HepG2 (cell line): ENCODE data around the gene TIRAP. TPM values are rescaled to one million over a fixed set of nuclear protein-coding genes. Genes with fewer than 3 reads are reported as not detected.

ENCODE experiments used
- ARNT2 ChIP-seq: sonication (generic); formaldehyde crosslinking; IDR thresholded peaks from 2 replicates; pipeline ENCODE4 v1.8.0; 2022; ENCODE audit warnings: mild to moderate bottlenecking, low read depth, missing genetic modification reagents, moderate library complexity
- FIP1L1 ChIP-seq: fragments of 200-400 bp; formaldehyde crosslinking; IDR thresholded peaks from 2 replicates; pipeline ENCODE4 v1.6.1; 2018; ENCODE audit warnings: low read depth, mild to moderate bottlenecking, low read length, moderate library complexity, borderline replicate concordance; ENCODE audit not compliant: insufficient read depth
- HMG20A ChIP-seq: IDR thresholded peaks from 2 replicates; pipeline ENCODE4 v1.6.1; 2016; ENCODE audit warnings: borderline replicate concordance
- IKZF1 ChIP-seq: fragments of 450-650 bp; IDR thresholded peaks from 2 replicates; pipeline ENCODE4 v1.7.1; 2016
- KLF13 ChIP-seq: sonication (generic); formaldehyde crosslinking; IDR thresholded peaks from 2 replicates; pipeline ENCODE4 v1.4.0; 2020; ENCODE audit warnings: mild to moderate bottlenecking, missing genetic modification reagents
- MAFK ChIP-seq, 2 experiments: IDR thresholded peaks in 1 of 2; conservative IDR thresholded peaks in 1 of 2; 2 replicates each; pipeline ENCODE4 v1.6.1; 2011; ENCODE audit warnings: improper control_type of control experiment in 2 of 2, low read length in 2 of 2
- MATR3 ChIP-seq: sonication (generic); formaldehyde crosslinking; IDR thresholded peaks from 2 replicates; pipeline ENCODE4 v1.4.0; 2020; ENCODE audit warnings: missing genetic modification reagents
- NFKBIZ ChIP-seq: IDR thresholded peaks from 2 replicates; pipeline ENCODE4 v1.6.1; 2018; ENCODE audit warnings: missing genetic modification reagents, missing compliant biosample characterization
- PHF20 ChIP-seq: sonication (generic); formaldehyde crosslinking; IDR thresholded peaks from 2 replicates; pipeline ENCODE4 v1.5.0; 2020; ENCODE audit warnings: mild to moderate bottlenecking, missing genetic modification reagents
- PHF5A ChIP-seq: IDR thresholded peaks from one replicate; pipeline ENCODE4 v1.6.1; 2018; ENCODE audit warnings: low read depth, missing genetic modification reagents; ENCODE audit not compliant: unreplicated experiment
- TCF7L2 ChIP-seq: IDR thresholded peaks from 2 replicates; pipeline ENCODE4 v1.6.1; 2011; ENCODE audit warnings: mild to moderate bottlenecking, low read depth, low read length, moderate library complexity
- ZNF136 ChIP-seq: sonication (generic); formaldehyde crosslinking; IDR thresholded peaks from 2 replicates; pipeline ENCODE4 v1.8.1; 2022; ENCODE audit warnings: low read depth, mild to moderate bottlenecking, moderate library complexity, missing genetic modification reagents
- polyA plus RNA-seq, 8 experiments: library from polyadenylated mRNA; depleted of rRNA in 3 of 8; stranded (reverse) in 7 of 8; unstranded in 1 of 8; fragments of >200 nt; fragmentation: Illumina TruSeq in 4 of 8; extraction: Trizol in 4 of 8; gene quantifications; 2 replicates each; pipeline versions ENCODE4 v1.2.1 to v1.2.3, GENCODE V29; 2011 to 2016; ENCODE audit warnings: low read depth in 4 of 8, missing spikeins in 1 of 8, mixed read lengths in 1 of 8; ENCODE audit not compliant: insufficient read depth in 1 of 8
- total RNA-seq, 5 experiments: library from RNA; depleted of rRNA; stranded (reverse); fragments of >200 nt; fragmentation: Illumina TruSeq; extraction: Trizol; gene quantifications; 2 replicates each; pipeline ENCODE4 v1.2.3, GENCODE V29; 2016; ENCODE audit warnings: low read depth in 1 of 5
- TF ChIP-seq, protein P1 (sequence below): sonication (generic); formaldehyde crosslinking; IDR thresholded peaks from 2 replicates; pipeline ENCODE4 v1.8.0; 2022; ENCODE audit warnings: missing genetic modification reagents, mild to moderate bottlenecking, inconsistent platforms, borderline replicate concordance
- TF ChIP-seq, protein P2 (sequence below): sonication (generic); formaldehyde crosslinking; IDR thresholded peaks from 2 replicates; pipeline ENCODE4 v1.4.0; 2020; ENCODE audit warnings: low read depth, missing genetic modification reagents
- TF ChIP-seq, protein P3 (sequence below): sonication (generic); formaldehyde crosslinking; IDR thresholded peaks from 2 replicates; pipeline ENCODE4 v1.4.0; 2020; ENCODE audit warnings: missing genetic modification reagents
- TF ChIP-seq, protein P4 (sequence below): sonication (generic); formaldehyde crosslinking; IDR thresholded peaks from 2 replicates; pipeline ENCODE4 v1.5.0; 2020; ENCODE audit warnings: mild to moderate bottlenecking, missing genetic modification reagents
- TF ChIP-seq, protein P5 (sequence below): sonication (generic); formaldehyde crosslinking; IDR thresholded peaks from 2 replicates; pipeline ENCODE4 v1.4.0; 2020; ENCODE audit warnings: low read depth, mild to moderate bottlenecking, missing genetic modification reagents

Gene TIRAP
- total and polyA plus RNA-seq, 2 of the 13 experiments (the other 11 are each of a cell fraction or from before 2014, with no cell fraction given): 5.4 to 5.7 TPM

DNA sequence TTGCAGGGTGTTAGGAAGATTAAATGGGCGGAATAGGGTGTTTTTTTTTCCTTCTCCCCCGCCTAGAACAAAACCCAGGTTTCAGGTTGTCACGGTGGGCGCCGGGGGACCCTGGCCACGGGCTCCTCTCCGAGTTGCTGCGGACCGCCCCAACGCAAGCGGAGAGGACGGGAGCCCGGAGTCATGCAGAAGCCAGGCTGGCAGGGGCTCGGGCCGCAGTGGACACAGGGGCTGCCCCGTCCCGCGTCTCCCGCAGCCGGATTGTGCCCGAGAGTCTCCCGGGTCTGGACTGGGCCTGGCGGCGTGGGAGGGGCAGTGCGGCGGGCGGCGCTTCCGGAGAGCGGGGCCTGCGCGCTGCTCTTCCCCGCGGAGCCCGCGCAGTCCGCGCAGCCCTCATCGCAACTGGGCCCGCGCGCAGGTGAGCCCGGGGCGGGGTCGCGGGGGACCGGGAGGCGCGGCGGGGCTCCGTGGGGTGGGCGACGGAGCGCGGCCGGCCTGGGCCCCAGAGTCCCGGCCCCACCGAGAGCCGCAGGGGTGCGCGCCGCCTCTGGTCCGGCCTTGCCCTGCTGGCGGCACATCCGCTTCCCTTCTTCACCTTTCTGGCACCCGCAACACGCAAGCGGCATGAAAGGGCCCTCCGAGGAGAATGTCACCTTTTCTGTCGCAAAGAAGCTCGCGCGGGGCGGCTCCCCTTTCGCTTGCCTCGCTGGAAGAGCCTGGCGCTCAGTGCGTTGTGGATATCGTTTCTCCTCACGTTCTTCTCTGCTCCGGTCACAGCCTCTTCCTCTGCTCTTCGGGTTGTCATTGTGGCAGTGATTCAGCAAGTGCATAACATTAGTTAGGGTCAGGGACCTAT is at the start of gene TIRAP (continued):
- TF ChIP-seq, protein P1, sequence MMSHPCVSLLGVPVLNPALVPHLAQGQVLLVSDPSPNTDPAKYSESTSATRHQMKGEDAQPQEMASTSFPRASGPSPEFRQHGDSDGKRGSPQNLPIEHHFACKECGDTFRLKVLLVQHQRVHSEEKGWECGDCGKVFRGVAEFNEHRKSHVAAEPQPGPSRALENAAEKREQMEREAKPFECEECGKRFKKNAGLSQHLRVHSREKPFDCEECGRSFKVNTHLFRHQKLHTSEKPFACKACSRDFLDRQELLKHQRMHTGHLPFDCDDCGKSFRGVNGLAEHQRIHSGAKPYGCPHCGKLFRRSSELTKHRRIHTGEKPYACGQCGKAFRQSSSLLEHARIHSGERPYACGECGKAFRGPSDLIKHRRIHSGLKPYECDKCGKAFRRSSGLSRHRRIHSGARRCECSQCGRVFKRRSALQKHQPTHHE: no peak
- TF ChIP-seq ZNF136 (CRISPR knock-in tag) (0 out of 2 replicates have a peak, but pooled peaks have one; percentile 39), PHF5A (CRISPR knock-in tag) (no peak), MATR3 (CRISPR knock-in tag) (no peak), MAFK (conservative IDR thresholded peaks at IDR 0.05 in 1 of 2, IDR thresholded peaks at IDR 0.05 in 1 of 2; ENCODE audit: low read length in 2 of 2) (no peak), PHF20 (CRISPR knock-in tag) (peak; percentile 79), FIP1L1 (no peak), KLF13 (CRISPR knock-in tag) (0 out of 2 replicates have a peak, but pooled peaks have one; percentile 60), NFKBIZ (CRISPR knock-in tag) (no peak), ARNT2 (CRISPR knock-in tag) (peak; percentile 81), TCF7L2 (no peak), HMG20A (CRISPR knock-in tag) (no peak; the same call in 1 of the 2 replicates), IKZF1 (no peak)
- TF ChIP-seq, protein P2, sequence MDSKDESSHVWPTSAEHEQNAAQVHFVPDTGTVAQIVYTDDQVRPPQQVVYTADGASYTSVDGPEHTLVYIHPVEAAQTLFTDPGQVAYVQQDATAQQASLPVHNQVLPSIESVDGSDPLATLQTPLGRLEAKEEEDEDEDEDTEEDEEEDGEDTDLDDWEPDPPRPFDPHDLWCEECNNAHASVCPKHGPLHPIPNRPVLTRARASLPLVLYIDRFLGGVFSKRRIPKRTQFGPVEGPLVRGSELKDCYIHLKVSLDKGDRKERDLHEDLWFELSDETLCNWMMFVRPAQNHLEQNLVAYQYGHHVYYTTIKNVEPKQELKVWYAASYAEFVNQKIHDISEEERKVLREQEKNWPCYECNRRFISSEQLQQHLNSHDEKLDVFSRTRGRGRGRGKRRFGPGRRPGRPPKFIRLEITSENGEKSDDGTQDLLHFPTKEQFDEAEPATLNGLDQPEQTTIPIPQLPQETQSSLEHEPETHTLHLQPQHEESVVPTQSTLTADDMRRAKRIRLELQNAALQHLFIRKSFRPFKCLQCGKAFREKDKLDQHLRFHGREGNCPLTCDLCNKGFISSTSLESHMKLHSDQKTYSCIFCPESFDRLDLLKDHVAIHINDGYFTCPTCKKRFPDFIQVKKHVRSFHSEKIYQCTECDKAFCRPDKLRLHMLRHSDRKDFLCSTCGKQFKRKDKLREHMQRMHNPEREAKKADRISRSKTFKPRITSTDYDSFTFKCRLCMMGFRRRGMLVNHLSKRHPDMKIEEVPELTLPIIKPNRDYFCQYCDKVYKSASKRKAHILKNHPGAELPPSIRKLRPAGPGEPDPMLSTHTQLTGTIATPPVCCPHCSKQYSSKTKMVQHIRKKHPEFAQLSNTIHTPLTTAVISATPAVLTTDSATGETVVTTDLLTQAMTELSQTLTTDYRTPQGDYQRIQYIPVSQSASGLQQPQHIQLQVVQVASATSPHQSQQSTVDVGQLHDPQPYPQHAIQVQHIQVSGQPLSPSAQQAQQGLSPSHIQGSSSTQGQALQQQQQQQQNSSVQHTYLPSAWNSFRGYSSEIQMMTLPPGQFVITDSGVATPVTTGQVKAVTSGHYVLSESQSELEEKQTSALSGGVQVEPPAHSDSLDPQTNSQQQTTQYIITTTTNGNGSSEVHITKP (CRISPR knock-in tag): 0 out of 2 replicates have a peak, but pooled peaks have one; percentile 26
- TF ChIP-seq, protein P3, sequence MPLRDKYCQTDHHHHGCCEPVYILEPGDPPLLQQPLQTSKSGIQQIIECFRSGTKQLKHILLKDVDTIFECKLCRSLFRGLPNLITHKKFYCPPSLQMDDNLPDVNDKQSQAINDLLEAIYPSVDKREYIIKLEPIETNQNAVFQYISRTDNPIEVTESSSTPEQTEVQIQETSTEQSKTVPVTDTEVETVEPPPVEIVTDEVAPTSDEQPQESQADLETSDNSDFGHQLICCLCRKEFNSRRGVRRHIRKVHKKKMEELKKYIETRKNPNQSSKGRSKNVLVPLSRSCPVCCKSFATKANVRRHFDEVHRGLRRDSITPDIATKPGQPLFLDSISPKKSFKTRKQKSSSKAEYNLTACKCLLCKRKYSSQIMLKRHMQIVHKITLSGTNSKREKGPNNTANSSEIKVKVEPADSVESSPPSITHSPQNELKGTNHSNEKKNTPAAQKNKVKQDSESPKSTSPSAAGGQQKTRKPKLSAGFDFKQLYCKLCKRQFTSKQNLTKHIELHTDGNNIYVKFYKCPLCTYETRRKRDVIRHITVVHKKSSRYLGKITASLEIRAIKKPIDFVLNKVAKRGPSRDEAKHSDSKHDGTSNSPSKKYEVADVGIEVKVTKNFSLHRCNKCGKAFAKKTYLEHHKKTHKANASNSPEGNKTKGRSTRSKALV (CRISPR knock-in tag): peak; percentile 29; the same call in 1 of the 2 replicates
- TF ChIP-seq, protein P4, sequence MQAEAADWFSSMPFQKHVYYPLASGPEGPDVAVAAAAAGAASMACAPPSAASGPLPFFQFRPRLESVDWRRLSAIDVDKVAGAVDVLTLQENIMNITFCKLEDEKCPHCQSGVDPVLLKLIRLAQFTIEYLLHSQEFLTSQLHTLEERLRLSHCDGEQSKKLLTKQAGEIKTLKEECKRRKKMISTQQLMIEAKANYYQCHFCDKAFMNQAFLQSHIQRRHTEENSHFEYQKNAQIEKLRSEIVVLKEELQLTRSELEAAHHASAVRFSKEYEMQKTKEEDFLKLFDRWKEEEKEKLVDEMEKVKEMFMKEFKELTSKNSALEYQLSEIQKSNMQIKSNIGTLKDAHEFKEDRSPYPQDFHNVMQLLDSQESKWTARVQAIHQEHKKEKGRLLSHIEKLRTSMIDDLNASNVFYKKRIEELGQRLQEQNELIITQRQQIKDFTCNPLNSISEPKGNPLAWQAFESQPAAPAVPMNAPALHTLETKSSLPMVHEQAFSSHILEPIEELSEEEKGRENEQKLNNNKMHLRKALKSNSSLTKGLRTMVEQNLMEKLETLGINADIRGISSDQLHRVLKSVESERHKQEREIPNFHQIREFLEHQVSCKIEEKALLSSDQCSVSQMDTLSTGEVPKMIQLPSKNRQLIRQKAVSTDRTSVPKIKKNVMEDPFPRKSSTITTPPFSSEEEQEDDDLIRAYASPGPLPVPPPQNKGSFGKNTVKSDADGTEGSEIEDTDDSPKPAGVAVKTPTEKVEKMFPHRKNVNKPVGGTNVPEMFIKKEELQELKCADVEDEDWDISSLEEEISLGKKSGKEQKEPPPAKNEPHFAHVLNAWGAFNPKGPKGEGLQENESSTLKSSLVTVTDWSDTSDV: peak; percentile 58; the same call in 1 of the 2 replicates
- TF ChIP-seq, protein P5, sequence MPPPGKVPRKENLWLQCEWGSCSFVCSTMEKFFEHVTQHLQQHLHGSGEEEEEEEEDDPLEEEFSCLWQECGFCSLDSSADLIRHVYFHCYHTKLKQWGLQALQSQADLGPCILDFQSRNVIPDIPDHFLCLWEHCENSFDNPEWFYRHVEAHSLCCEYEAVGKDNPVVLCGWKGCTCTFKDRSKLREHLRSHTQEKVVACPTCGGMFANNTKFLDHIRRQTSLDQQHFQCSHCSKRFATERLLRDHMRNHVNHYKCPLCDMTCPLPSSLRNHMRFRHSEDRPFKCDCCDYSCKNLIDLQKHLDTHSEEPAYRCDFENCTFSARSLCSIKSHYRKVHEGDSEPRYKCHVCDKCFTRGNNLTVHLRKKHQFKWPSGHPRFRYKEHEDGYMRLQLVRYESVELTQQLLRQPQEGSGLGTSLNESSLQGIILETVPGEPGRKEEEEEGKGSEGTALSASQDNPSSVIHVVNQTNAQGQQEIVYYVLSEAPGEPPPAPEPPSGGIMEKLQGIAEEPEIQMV: no peak; the same call in 1 of the 2 replicates
